ENCODE data around the gene LAMTOR4.

GRCh38 chr7:100173806-100174495 lies 25.2 kb downstream of the LAMTOR4 start:
- TF ChIP-seq CTCF (IDR thresholded peaks at IDR 0.05) (no peak), POLR2A (IDR thresholded peaks at IDR 0.05) (no peak)

All from heart left ventricle (tissue), 13 donors.